Measurements from ENCODE around the gene ZNF3.
A peak's percentile ranks its signal among the peaks of the same experiment; 100 is the strongest.

Gene ZNF3

GRCh38 chr7:100088621-100089457 lies 7.3 kb upstream of the ZNF3 start, which contains the start of gene COPS6:
TSS of gene COPS6 (plus strand) at chr7:100088969. CDS start at chr7:100088991, 22 bp downstream.
- FAIRE-seq: peak; percentile 95

GRCh38 chr7:100088095-100088620 lies 6.6 kb upstream of the ZNF3 start:
- DNase-seq (ENCODE audit: low spot score): no peak
- FAIRE-seq: no peak

More at GRCh38 chr7:100088621-100089457, 7.3 kb upstream of the ZNF3 start, which contains the start of gene COPS6:
- peak; percentile 93 for DNase-seq (ENCODE audit: low spot score)

- DNase-seq (ENCODE audit: low spot score) (peak; percentile 60), FAIRE-seq (no peak)
These were observed 5.7 kb upstream of the ZNF3 start for GRCh38 chr7:100087055-100087750.

GRCh38 chr7:100085515-100085914 lies 4.0 kb upstream of the ZNF3 start:
- DNase-seq (ENCODE audit: low spot score) (no peak), FAIRE-seq (no peak)

- DNase-seq (ENCODE audit: low spot score) (no peak), FAIRE-seq (no peak)
These were observed 1.5 kb upstream of the ZNF3 start for GRCh38 chr7:100082978-100083377.

DNA sequence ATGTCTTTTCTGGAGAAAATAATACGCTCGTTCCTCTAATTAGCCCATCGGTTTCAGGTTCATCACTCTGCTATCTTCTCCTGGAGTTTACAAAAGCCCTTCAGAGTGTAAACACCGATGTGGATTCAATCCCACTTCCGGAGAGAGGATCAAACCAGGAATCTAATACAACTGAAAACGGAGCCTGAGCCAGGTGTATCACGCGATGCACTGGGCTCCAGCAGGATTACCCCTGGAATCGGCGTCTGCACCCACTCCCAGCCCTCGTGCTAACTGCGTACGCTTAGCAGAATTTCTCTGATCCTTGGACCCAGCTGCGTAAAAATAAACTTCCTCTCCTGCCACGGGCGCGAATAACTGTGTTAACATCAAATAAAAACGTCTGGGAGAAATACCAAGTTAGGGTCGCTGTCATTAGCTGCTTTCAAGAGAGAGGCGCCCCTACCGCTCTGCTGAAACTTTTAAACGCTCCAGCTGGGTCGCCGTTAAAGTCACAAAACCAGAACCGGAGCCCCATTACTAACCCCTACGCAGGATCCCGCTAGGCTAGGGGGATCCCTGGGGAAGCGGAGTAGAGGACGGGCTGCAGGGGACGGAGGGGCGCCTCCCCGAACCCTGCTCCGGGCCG lies 502 bp downstream of the ZNF3 start:
- no peak for FAIRE-seq

GRCh38 chr7:100079024-100079560 lies 2.4 kb downstream of the ZNF3 start:
- no peak for DNase-seq (ENCODE audit: low spot score)
- no peak for FAIRE-seq

More for the DNA sequence above, 502 bp downstream of the ZNF3 start:
- DNase-seq (ENCODE audit: low spot score): no peak

- FAIRE-seq (no peak), DNase-seq (ENCODE audit: low spot score) (no peak)
These were observed 4.3 kb downstream of the ZNF3 start for GRCh38 chr7:100077205-100077604.

GRCh38 chr7:100075418-100075817 lies 6.1 kb downstream of the ZNF3 start:
- no peak for DNase-seq (ENCODE audit: low spot score)
- FAIRE-seq: no peak

GRCh38 chr7:100074841-100075240 lies 6.7 kb downstream of the ZNF3 start:
- FAIRE-seq (no peak), DNase-seq (ENCODE audit: low spot score) (no peak)

DNA sequence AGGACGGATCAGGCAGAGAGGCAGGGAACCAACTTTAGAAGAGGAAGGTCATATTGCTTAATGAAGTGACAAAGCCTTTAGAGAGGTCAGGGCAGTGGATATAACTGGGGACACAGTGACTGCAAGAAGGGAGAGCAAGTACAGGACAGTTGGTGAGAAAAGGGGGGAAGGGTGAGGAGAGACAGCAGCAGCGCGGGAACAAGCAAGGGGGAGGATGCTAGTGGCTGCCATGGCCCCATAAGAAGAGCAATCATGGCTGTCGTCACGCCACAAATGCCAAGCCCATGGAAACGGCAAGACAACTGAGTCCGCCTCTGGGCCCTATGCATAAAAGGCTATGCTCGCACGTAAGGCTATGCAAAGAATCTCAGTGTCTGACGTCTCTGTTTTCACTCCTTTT lies 9.1 kb downstream of the ZNF3 start:
- no peak for DNase-seq (ENCODE audit: low spot score)

DNA sequence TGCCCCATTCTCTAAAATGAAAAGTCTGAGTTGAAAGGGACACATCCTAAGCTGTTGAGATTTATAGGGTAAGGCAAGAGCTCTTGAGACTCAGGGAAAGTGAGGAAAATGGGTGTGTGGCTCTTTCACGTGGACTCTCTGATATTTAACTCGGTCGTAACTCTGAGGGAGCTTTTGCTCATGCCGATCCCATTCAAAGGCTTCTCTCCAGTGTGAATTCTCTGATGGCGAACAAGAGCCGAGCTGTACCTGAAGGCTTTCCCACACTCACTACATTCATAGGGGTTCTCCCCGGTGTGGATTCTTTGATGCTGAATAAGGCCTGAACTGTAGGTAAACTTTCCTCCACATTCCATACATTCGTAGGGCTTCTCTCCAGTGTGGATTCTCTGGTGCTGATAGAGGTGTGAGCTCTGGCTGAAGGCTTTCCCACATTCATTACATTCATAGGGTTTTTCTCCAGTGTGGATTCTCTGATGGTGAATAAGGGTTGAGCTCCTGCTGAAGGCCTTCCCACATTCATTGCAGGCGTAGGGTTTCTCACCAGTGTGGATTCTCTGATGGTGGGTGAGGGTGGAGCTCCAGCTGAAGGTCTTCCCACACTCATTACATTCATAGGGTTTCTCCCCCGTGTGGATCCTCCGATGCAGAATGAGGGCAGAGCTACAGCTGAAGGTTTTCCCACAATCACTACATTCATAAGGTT lies 10.4 kb downstream of the ZNF3 start:
- no peak for FAIRE-seq
- no peak for DNase-seq (ENCODE audit: low spot score)

More for the DNA sequence above, 9.1 kb downstream of the ZNF3 start:
- FAIRE-seq: no peak

GRCh38 chr7:100069991-100070390 lies 11.5 kb downstream of the ZNF3 start:
- FAIRE-seq (no peak), DNase-seq (ENCODE audit: low spot score) (no peak)

- DNase-seq (ENCODE audit: low spot score): no peak
- no peak for FAIRE-seq
These were observed 14.6 kb downstream of the ZNF3 start for GRCh38 chr7:100066953-100067352.

DNA sequence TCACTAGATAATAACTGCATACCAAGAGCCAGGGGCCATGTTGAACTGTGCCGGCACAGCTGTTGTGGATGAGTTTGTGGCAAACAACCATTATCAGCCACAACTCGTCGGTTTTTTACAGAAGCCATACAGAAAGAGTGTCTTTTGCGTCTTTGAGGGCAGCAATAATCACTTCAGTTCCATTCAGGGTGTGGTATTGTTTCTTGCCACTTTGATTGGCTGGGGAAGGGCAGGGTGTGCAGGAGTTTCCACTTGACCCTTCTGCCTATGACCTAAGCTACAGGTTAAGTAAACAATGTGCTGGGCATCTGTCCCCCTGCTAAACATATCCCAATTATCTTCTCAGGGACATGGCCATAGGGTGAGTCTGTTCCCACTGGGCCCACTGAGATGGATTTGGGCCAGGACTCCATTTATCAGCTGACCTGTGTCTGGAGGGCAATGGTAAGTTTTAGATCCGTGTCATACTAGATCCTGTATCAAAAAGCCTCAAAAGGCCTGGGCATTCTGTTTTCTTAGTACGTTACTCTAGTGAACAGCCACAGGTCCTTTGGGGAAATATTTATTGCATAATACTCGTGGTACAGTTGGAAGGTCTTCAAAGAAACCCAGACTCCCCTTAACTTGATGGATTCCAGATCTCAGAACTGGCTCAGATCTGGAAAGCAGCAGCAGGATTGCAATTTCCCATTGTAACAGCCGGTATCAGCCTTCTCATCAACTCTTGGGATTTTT lies 15.9 kb downstream of the ZNF3 start:
- DNase-seq (ENCODE audit: low spot score) (no peak), FAIRE-seq (no peak)

DNA sequence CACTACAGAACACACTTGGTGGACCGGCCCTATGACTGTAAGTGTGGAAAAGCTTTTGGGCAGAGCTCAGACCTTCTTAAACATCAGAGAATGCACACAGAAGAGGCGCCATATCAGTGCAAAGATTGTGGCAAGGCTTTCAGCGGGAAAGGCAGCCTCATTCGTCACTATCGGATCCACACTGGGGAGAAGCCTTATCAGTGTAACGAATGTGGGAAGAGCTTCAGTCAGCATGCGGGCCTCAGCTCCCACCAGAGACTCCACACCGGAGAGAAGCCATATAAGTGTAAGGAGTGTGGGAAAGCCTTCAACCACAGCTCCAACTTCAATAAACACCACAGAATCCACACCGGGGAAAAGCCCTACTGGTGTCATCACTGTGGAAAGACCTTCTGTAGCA lies 17.4 kb downstream of the ZNF3 start:
- FAIRE-seq (no peak), DNase-seq (ENCODE audit: low spot score) (no peak)

- no peak for FAIRE-seq
- DNase-seq (ENCODE audit: low spot score): no peak
These were observed 18.1 kb downstream of the ZNF3 start for GRCh38 chr7:100063376-100063775.

DNA sequence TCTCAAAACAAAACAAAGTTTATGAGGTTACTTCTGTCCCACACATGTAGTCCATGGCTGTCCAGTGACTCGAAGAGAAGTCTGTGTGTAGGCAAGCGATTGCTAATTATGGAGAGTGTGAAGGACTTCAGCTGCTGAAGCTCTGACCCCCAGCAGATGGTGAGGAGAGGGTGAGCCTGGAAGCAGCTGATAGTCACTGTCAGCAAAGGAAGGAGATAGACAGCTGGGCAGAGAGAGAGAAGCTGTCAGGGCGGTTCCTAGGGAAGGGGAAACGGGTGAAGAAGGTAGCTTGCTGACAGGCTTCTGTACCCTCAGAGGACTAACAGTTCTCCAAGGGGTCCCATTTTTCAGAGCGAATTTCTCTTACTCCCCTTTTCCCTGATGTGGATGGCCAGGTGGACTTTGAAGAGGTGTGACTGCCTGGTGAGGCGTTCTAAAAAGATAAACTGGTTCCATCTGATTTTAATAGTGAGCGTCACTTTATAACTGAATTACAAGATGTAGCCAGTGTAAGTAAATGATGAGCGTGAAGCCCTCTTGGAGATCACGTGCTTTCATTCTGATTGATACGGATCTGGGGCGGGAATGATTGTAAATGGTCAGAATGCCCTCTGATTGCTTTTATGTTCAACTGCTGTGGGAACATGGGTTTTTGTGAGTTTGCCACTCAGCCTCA lies 19.9 kb downstream of the ZNF3 start:
- DNase-seq (ENCODE audit: low spot score) (no peak), FAIRE-seq (peak; percentile 32)

DNA sequence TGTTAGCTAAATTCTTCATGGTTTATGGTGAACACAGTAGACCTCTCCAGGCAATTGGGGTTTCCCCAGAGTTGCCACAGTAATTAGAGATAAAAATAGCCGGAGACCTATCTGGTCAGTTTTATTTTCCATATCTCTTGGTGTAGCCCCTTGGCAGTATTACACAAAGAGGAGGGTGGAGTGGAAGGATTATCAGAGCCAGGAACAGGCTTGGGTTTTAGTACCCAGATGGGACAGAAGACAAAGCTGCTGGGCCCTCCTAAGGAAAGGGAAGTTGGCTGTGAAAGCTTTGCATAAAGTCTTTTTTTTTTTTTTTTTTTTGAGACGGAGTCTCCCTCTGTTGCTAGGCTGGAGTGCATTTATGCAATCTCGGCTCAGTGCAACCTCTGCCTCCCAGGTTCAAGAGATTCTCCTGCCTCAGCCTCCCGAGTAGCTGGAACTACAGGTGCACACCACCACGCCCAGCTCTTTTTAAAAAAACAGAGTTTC lies 22.2 kb downstream of the ZNF3 start:
- FAIRE-seq (no peak), DNase-seq (ENCODE audit: low spot score) (no peak)
